HG02571 (cell line): ENCODE data around the gene CARNS1.
A peak's percentile ranks its signal among the peaks of the same experiment; 100 is the strongest.

Experiments used
- ATAC-seq: cut with Tn5 transposase; IDR thresholded peaks from one replicate; pipeline ENCODE4 v1.9.1; 2021; ENCODE audit warnings: mild to moderate bottlenecking, moderate library complexity; ENCODE audit not compliant: unreplicated experiment

CARNS1 gene

GRCh38 chr11:67376063-67376820, 39.2 kb upstream of the CARNS1 start:
- no peak for ATAC-seq

GRCh38 chr11:67376873-67377808, 38.3 kb upstream of the CARNS1 start:
- ATAC-seq: no peak

- no peak for ATAC-seq
Measured at GRCh38 chr11:67378544-67378943, 36.9 kb upstream of the CARNS1 start.

GRCh38 chr11:67379061-67380058, 36.1 kb upstream of the CARNS1 start:
- ATAC-seq: no peak

- no peak for ATAC-seq
Measured at GRCh38 chr11:67381244-67381972, 34.1 kb upstream of the CARNS1 start.

GRCh38 chr11:67382276-67383136, 33.0 kb upstream of the CARNS1 start:
- ATAC-seq: no peak

- ATAC-seq: no peak
Measured at GRCh38 chr11:67384851-67385366, 30.6 kb upstream of the CARNS1 start.

GRCh38 chr11:67387069-67387468, 28.4 kb upstream of the CARNS1 start:
- no peak for ATAC-seq

GRCh38 chr11:67387518-67387917, 28.0 kb upstream of the CARNS1 start:
- no peak for ATAC-seq

GRCh38 chr11:67389477-67389876, 26.0 kb upstream of the CARNS1 start:
- ATAC-seq: no peak

- no peak for ATAC-seq
Measured at GRCh38 chr11:67390947-67391303, 24.6 kb upstream of the CARNS1 start.

- peak; percentile 61 for ATAC-seq
Measured at GRCh38 chr11:67391304-67392182, 23.9 kb upstream of the CARNS1 start, which contains the start of gene RAD9A. TSS of gene RAD9A (plus strand) at chr11:67391986. CDS start at chr11:67392045, 59 bp downstream.

- ATAC-seq: no peak
Measured at GRCh38 chr11:67392183-67392715, 23.2 kb upstream of the CARNS1 start.

GRCh38 chr11:67393437-67393836, 22.0 kb upstream of the CARNS1 start:
- ATAC-seq: no peak

GRCh38 chr11:67393990-67394389, 21.5 kb upstream of the CARNS1 start:
- no peak for ATAC-seq

- ATAC-seq: no peak
Measured at GRCh38 chr11:67395555-67396258, 19.8 kb upstream of the CARNS1 start.

- ATAC-seq: no peak
Measured at GRCh38 chr11:67396259-67396581, 19.3 kb upstream of the CARNS1 start.
